ENCODE measurements around the gene CLDN2.
A peak's percentile ranks its signal among the peaks of the same experiment; 100 is the strongest.
"Not testable (repeated sequence)": the region's sequence is repeated elsewhere in the genome, so short reads cannot be mapped to it uniquely, and the experiment has no call there.

CLDN2 gene, protein sequence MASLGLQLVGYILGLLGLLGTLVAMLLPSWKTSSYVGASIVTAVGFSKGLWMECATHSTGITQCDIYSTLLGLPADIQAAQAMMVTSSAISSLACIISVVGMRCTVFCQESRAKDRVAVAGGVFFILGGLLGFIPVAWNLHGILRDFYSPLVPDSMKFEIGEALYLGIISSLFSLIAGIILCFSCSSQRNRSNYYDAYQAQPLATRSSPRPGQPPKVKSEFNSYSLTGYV

DNA sequence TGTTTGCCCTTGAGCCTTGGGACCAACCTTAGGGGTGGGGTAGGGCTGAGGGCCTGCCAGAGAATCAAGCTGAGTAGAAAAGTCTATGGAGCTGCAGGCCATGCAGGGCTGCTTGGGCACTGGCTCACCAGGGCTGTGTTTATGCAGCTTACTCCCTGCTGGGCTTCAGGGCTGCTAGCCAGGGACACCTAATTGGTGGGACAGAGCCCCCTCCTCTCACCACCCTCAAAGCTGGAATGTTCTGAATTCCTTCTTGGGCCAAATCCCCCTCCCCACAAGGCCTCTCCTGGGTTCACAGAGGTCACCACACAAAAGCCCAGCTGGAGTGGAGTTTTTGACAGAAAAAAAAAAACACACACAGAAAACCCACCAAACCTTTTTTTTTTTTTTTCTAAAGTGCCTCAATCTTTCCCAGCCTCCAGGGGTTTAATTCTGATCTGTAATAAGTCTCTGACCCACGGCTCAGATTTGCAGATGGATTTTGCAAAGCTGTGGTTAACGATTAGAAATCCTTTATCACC, at the start of gene CLDN2:
TSS of gene CLDN2 (plus strand) at position 471 of the 521 bp plus-strand sequence. CDS start 7,827 bp downstream, outside the sequence.
- H3K79me2 ChIP-seq (ENCODE audit: insufficient read depth, low read length): no peaks in the 10 kb centered on the region
- no peaks in the 10 kb centered on the region for H3K9me2 ChIP-seq (ENCODE audit: low read depth, low read length)
- no peaks in the 10 kb centered on the region for H4K20me1 ChIP-seq (ENCODE audit: insufficient read depth, low read length)
- H3F3A ChIP-seq (ENCODE audit: insufficient read depth, low read length): no peaks in the 10 kb centered on the region
- H3K27ac ChIP-seq (ENCODE audit: low read depth, low read length, poor library complexity, severe bottlenecking): no peak within 1 kb of the TSS
- no peak within 1 kb of the TSS for H2AFZ ChIP-seq (ENCODE audit: low read length)
- H3K36me3 ChIP-seq (ENCODE audit: insufficient read depth, low read length): no peaks in the 10 kb centered on the region
- H3K9me3 ChIP-seq (ENCODE audit: low read length): no peaks in the 10 kb centered on the region
- H3K27me3 ChIP-seq (ENCODE audit: insufficient read depth, low read length): no peaks in the 10 kb centered on the region
- no peak within 1 kb of the TSS for H3K9ac ChIP-seq (ENCODE audit: low read length)
- no peak within 1 kb of the TSS for H3K4me2 ChIP-seq (ENCODE audit: low read length)
- H3K4me3 ChIP-seq (ENCODE audit: low read depth, low read length, poor library complexity, severe bottlenecking): no peak within 1 kb of the TSS
- no peaks in the 10 kb centered on the region for H3K4me1 ChIP-seq (ENCODE audit: insufficient read depth, low read length, severe bottlenecking)
- no peak for TF ChIP-seq EZH2 (IDR thresholded peaks at IDR 0.05; ENCODE audit: borderline replicate concordance, low read length)
- TF ChIP-seq, protein P1, sequence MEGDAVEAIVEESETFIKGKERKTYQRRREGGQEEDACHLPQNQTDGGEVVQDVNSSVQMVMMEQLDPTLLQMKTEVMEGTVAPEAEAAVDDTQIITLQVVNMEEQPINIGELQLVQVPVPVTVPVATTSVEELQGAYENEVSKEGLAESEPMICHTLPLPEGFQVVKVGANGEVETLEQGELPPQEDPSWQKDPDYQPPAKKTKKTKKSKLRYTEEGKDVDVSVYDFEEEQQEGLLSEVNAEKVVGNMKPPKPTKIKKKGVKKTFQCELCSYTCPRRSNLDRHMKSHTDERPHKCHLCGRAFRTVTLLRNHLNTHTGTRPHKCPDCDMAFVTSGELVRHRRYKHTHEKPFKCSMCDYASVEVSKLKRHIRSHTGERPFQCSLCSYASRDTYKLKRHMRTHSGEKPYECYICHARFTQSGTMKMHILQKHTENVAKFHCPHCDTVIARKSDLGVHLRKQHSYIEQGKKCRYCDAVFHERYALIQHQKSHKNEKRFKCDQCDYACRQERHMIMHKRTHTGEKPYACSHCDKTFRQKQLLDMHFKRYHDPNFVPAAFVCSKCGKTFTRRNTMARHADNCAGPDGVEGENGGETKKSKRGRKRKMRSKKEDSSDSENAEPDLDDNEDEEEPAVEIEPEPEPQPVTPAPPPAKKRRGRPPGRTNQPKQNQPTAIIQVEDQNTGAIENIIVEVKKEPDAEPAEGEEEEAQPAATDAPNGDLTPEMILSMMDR (IDR thresholded peaks at IDR 0.05; ENCODE audit: low read length): no peak

DNA sequence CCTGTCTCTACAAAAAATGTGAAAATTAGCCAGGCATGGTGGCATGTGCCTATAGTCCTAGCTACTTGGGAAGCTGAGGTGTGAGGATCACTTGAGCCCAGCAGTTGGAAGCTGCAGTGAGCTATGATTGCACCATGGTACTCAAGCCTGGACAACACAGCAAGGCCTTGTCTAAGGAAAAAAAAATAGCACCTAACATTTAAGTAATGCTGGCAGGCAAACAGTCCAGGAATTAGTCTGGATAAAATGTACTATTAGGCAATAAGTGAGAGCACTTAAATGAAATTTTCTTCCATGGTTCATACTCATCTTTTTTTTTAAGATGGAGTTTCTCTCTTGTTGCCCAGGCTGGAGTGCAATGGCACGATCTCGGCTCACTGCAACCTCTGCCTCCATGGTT, 47.4 kb upstream of the CLDN2 start:
- H3K9me2 ChIP-seq (ENCODE audit: low read depth, low read length); H3K36me3 ChIP-seq (ENCODE audit: insufficient read depth, low read length); H4K20me1 ChIP-seq (ENCODE audit: insufficient read depth, low read length); H3K9me3 ChIP-seq (ENCODE audit: low read length); H2AFZ ChIP-seq (ENCODE audit: low read length); H3K79me2 ChIP-seq (ENCODE audit: insufficient read depth, low read length); H3K9ac ChIP-seq (ENCODE audit: low read length); H3F3A ChIP-seq (ENCODE audit: insufficient read depth, low read length); H3K4me2 ChIP-seq (ENCODE audit: low read length); H3K4me1 ChIP-seq (ENCODE audit: insufficient read depth, low read length, severe bottlenecking); H3K27me3 ChIP-seq (ENCODE audit: insufficient read depth, low read length); H3K4me3 ChIP-seq (ENCODE audit: low read depth, low read length, poor library complexity, severe bottlenecking); H3K27ac ChIP-seq (ENCODE audit: low read depth, low read length, poor library complexity, severe bottlenecking): not testable (repeated sequence)

DNA sequence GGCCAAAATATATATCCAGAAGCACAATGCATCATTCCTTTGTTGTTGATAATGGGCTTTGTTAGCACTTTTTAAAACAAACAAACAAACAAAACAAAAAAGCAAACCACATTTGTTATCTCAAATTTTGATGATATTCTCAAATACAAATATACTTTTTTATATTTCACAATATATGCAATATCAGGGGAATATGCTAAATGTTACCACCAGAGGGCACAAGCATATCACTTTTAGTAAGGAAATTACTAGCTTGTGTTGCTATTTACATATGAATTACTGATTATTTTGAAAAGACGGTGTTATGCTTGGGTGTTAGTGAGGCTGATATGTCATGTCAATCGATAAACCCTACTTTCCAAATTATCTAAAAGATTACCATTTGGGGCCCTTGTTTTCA, 46.1 kb upstream of the CLDN2 start:
- TF ChIP-seq EZH2 (IDR thresholded peaks at IDR 0.05; ENCODE audit: borderline replicate concordance, low read length): no peak
- TF ChIP-seq, protein P1 (IDR thresholded peaks at IDR 0.05; ENCODE audit: low read length): peak; percentile 33
- H3K9me3 ChIP-seq (ENCODE audit: low read length): no peaks in the 10 kb centered on the region
- no peaks in the 10 kb centered on the region for H4K20me1 ChIP-seq (ENCODE audit: insufficient read depth, low read length)
- no peak overlapping the region for H3K27ac ChIP-seq (ENCODE audit: low read depth, low read length, poor library complexity, severe bottlenecking)
- H2AFZ ChIP-seq (ENCODE audit: low read length): no peak overlapping the region
- H3K79me2 ChIP-seq (ENCODE audit: insufficient read depth, low read length): no peaks in the 10 kb centered on the region
- H3K4me1 ChIP-seq (ENCODE audit: insufficient read depth, low read length, severe bottlenecking): no peaks in the 10 kb centered on the region
- no peaks in the 10 kb centered on the region for H3K9me2 ChIP-seq (ENCODE audit: low read depth, low read length)
- no peak overlapping the region for H3K4me2 ChIP-seq (ENCODE audit: low read length)
- no peaks in the 10 kb centered on the region for H3K27me3 ChIP-seq (ENCODE audit: insufficient read depth, low read length)
- no peaks in the 10 kb centered on the region for H3K36me3 ChIP-seq (ENCODE audit: insufficient read depth, low read length)
- no peak overlapping the region for H3K4me3 ChIP-seq (ENCODE audit: low read depth, low read length, poor library complexity, severe bottlenecking)
- H3K9ac ChIP-seq (ENCODE audit: low read length): no peak overlapping the region
- H3F3A ChIP-seq (ENCODE audit: insufficient read depth, low read length): no peaks in the 10 kb centered on the region

DNA sequence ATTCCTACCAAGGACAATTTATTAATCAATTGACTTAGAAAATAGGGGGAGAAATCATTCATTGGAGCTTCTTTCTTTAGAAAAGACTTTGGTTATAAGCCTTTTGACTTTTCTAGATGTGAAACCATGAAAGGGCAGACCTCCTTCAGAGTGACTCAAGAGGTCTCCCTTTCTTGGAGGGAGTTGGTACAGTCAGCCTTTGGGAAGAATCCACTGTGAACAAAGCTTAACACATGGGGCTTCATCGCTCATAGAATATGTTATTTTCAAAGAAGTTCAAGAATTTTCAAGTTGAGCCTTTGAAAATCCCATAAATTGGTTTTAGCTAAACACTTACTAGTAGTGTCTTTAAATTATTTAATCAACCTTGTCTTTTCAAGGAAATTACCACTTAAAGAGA, 45.1 kb upstream of the CLDN2 start:
- no peak overlapping the region for H3K27ac ChIP-seq (ENCODE audit: low read depth, low read length, poor library complexity, severe bottlenecking)
- TF ChIP-seq, protein P1 (IDR thresholded peaks at IDR 0.05; ENCODE audit: low read length): no peak
- TF ChIP-seq EZH2 (IDR thresholded peaks at IDR 0.05; ENCODE audit: borderline replicate concordance, low read length): no peak
- H3K27me3 ChIP-seq (ENCODE audit: insufficient read depth, low read length): no peaks in the 10 kb centered on the region
- no peaks in the 10 kb centered on the region for H3K9me2 ChIP-seq (ENCODE audit: low read depth, low read length)
- H2AFZ ChIP-seq (ENCODE audit: low read length): no peak overlapping the region
- H3K79me2 ChIP-seq (ENCODE audit: insufficient read depth, low read length): no peaks in the 10 kb centered on the region
- H3K9ac ChIP-seq (ENCODE audit: low read length): no peak overlapping the region
- H3K4me1 ChIP-seq (ENCODE audit: insufficient read depth, low read length, severe bottlenecking): no peaks in the 10 kb centered on the region
- H3F3A ChIP-seq (ENCODE audit: insufficient read depth, low read length): no peaks in the 10 kb centered on the region
- no peaks in the 10 kb centered on the region for H3K9me3 ChIP-seq (ENCODE audit: low read length)
- no peaks in the 10 kb centered on the region for H4K20me1 ChIP-seq (ENCODE audit: insufficient read depth, low read length)
- H3K4me3 ChIP-seq (ENCODE audit: low read depth, low read length, poor library complexity, severe bottlenecking): no peak overlapping the region
- H3K4me2 ChIP-seq (ENCODE audit: low read length): no peak overlapping the region
- H3K36me3 ChIP-seq (ENCODE audit: insufficient read depth, low read length): no peaks in the 10 kb centered on the region
